Esophagus squamous epithelium (tissue), 4 donors: ENCODE data around the gene STT3A.

Experiments
- POLR2A ChIP-seq, 4 donors: fragments of 450-650 bp; IDR thresholded peaks; one replicate each; pipeline ENCODE4 v1.6.1; 2017; ENCODE audit warnings: antibody characterized with exemption in 4 of 4, mild to moderate bottlenecking in 4 of 4, moderate library complexity in 3 of 4
- TF ChIP-seq, protein P1 (sequence below), 6 experiments: fragments of 450-650 bp in 4 of 6; fragments of 200-600 bp in 2 of 6; sonication (generic) in 2 of 6; IDR thresholded peaks; one replicate each; pipeline ENCODE4 v1.5.1; 2016 to 2019; ENCODE audit warnings: antibody characterized with exemption in 6 of 6, mild to moderate bottlenecking in 4 of 6, moderate library complexity in 4 of 6

DNA sequence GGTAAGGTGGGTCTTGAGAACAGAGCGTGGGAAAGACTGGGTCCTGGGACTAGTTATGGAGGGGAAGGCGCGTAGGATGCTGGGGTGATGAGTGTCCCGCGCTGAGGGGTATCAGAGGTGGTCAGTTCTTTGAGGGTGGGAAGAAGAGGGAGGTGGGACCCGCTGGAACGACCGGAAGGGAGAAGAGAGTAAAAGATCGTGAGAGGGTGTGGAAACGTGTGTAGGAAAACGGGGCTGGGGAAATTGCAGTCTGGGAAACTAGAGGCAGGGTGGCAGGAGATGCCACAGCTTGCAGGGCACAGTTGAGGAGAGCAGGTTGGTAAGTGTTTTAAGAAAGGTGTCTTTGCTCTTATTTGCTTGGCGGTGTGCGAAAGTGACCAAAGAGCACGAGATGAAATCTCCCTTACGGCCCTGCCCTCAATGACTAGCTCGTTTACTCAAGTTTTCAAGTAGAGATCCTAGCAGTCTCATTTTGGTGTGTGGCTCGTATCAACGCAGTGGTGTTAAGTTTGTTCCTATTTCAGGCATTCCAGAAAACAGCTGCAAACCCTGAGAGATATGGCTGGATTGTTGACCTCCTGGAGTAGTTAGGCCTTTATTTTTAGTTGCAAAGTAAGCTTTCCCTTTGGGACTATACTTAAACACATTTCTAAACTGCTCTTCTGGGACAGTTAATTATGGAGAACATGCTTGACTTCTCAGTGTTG lies 615 bp downstream of the STT3A start:
- TF ChIP-seq, protein P1, sequence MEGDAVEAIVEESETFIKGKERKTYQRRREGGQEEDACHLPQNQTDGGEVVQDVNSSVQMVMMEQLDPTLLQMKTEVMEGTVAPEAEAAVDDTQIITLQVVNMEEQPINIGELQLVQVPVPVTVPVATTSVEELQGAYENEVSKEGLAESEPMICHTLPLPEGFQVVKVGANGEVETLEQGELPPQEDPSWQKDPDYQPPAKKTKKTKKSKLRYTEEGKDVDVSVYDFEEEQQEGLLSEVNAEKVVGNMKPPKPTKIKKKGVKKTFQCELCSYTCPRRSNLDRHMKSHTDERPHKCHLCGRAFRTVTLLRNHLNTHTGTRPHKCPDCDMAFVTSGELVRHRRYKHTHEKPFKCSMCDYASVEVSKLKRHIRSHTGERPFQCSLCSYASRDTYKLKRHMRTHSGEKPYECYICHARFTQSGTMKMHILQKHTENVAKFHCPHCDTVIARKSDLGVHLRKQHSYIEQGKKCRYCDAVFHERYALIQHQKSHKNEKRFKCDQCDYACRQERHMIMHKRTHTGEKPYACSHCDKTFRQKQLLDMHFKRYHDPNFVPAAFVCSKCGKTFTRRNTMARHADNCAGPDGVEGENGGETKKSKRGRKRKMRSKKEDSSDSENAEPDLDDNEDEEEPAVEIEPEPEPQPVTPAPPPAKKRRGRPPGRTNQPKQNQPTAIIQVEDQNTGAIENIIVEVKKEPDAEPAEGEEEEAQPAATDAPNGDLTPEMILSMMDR (IDR thresholded peaks at IDR 0.05): no peak
- TF ChIP-seq POLR2A (IDR thresholded peaks at IDR 0.05): no peak
